ENCODE data around the gene E2F4.

E2F4 gene

GRCh38 chr16:67211674-67212073 lies 19.7 kb downstream of the E2F4 start:
- no peak for TF ChIP-seq NFIC (IDR thresholded peaks at IDR 0.05)
- no peak for TF ChIP-seq USF1 (IDR thresholded peaks at IDR 0.05)
- TF ChIP-seq FOXM1 (IDR thresholded peaks at IDR 0.05; ENCODE audit: borderline replicate concordance, low read depth) = no peak
- no peak for TF ChIP-seq RAD21 (IDR thresholded peaks at IDR 0.05; ENCODE audit: low read depth)
- TF ChIP-seq EP300 (IDR thresholded peaks at IDR 0.05; ENCODE audit: borderline replicate concordance) = no peak
- TF ChIP-seq MAX (IDR thresholded peaks at IDR 0.05) = no peak
- TF ChIP-seq CEBPB (IDR thresholded peaks at IDR 0.05) = no peak

GRCh38 chr16:67212766-67213165 lies 20.8 kb downstream of the E2F4 start:
- TF ChIP-seq FOXM1 (IDR thresholded peaks at IDR 0.05; ENCODE audit: borderline replicate concordance, low read depth) (no peak), TEAD4 (IDR thresholded peaks at IDR 0.05) (no peak), MAX (IDR thresholded peaks at IDR 0.05) (no peak), TAF1 (IDR thresholded peaks at IDR 0.05; ENCODE audit: low read depth) (no peak), NFIC (IDR thresholded peaks at IDR 0.05) (no peak), EGR1 (IDR thresholded peaks at IDR 0.05) (no peak), EP300 (IDR thresholded peaks at IDR 0.05; ENCODE audit: borderline replicate concordance) (no peak), USF1 (IDR thresholded peaks at IDR 0.05) (no peak), TCF12 (IDR thresholded peaks at IDR 0.05; ENCODE audit: low read depth) (no peak), YY1 (IDR thresholded peaks at IDR 0.05; ENCODE audit: low read depth) (no peak), CREB1 (IDR thresholded peaks at IDR 0.05; ENCODE audit: low read depth) (no peak), ZBTB7A (IDR thresholded peaks at IDR 0.05; ENCODE audit: low read depth) (no peak), CEBPB (IDR thresholded peaks at IDR 0.05) (no peak), RAD21 (IDR thresholded peaks at IDR 0.05; ENCODE audit: low read depth) (no peak)
- TF ChIP-seq, protein P1, sequence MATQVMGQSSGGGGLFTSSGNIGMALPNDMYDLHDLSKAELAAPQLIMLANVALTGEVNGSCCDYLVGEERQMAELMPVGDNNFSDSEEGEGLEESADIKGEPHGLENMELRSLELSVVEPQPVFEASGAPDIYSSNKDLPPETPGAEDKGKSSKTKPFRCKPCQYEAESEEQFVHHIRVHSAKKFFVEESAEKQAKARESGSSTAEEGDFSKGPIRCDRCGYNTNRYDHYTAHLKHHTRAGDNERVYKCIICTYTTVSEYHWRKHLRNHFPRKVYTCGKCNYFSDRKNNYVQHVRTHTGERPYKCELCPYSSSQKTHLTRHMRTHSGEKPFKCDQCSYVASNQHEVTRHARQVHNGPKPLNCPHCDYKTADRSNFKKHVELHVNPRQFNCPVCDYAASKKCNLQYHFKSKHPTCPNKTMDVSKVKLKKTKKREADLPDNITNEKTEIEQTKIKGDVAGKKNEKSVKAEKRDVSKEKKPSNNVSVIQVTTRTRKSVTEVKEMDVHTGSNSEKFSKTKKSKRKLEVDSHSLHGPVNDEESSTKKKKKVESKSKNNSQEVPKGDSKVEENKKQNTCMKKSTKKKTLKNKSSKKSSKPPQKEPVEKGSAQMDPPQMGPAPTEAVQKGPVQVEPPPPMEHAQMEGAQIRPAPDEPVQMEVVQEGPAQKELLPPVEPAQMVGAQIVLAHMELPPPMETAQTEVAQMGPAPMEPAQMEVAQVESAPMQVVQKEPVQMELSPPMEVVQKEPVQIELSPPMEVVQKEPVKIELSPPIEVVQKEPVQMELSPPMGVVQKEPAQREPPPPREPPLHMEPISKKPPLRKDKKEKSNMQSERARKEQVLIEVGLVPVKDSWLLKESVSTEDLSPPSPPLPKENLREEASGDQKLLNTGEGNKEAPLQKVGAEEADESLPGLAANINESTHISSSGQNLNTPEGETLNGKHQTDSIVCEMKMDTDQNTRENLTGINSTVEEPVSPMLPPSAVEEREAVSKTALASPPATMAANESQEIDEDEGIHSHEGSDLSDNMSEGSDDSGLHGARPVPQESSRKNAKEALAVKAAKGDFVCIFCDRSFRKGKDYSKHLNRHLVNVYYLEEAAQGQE (IDR thresholded peaks at IDR 0.05; ENCODE audit: low read depth) = no peak

- TF ChIP-seq MAX (IDR thresholded peaks at IDR 0.05) (no peak), NFIC (IDR thresholded peaks at IDR 0.05) (no peak), EP300 (IDR thresholded peaks at IDR 0.05; ENCODE audit: borderline replicate concordance) (no peak), TEAD4 (IDR thresholded peaks at IDR 0.05) (no peak), USF1 (IDR thresholded peaks at IDR 0.05) (no peak), TAF1 (IDR thresholded peaks at IDR 0.05; ENCODE audit: low read depth) (no peak), TCF12 (IDR thresholded peaks at IDR 0.05; ENCODE audit: low read depth) (no peak), CREB1 (IDR thresholded peaks at IDR 0.05; ENCODE audit: low read depth) (no peak), EGR1 (IDR thresholded peaks at IDR 0.05) (no peak), YY1 (IDR thresholded peaks at IDR 0.05; ENCODE audit: low read depth) (no peak), CEBPB (IDR thresholded peaks at IDR 0.05) (no peak)
- TF ChIP-seq, protein P1 (IDR thresholded peaks at IDR 0.05; ENCODE audit: low read depth) = no peak
These were observed 21.5 kb downstream of the E2F4 start for GRCh38 chr16:67213197-67214019.

DNA sequence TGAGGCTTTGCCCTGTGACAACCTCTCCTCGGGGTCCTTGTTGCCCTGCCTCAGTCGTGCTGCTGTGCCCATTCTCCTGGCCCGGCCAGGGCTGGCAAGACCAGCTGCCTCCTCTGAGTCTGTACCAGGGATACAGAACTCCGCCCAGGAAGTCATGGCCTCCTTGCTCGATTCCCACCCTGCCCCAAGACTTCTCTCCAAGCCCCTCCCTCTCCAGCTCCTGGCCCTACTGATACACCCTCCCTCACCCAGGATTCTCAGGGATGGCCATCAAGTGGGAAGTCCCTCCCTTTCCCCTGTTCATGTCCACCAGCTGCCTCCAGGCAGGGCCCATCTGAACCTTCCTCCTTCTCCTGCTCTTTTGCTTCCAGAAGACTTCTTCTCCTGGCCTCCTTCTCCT lies 23.8 kb downstream of the E2F4 start:
- TF ChIP-seq EGR1 (IDR thresholded peaks at IDR 0.05) = no peak
- no peak for TF ChIP-seq TAF1 (IDR thresholded peaks at IDR 0.05; ENCODE audit: low read depth)
- TF ChIP-seq YY1 (IDR thresholded peaks at IDR 0.05; ENCODE audit: low read depth) = no peak
- TF ChIP-seq FOXM1 (IDR thresholded peaks at IDR 0.05; ENCODE audit: borderline replicate concordance, low read depth) = no peak
- TF ChIP-seq ZBTB7A (IDR thresholded peaks at IDR 0.05; ENCODE audit: low read depth) = no peak
- no peak for TF ChIP-seq EP300 (IDR thresholded peaks at IDR 0.05; ENCODE audit: borderline replicate concordance)
- no peak for TF ChIP-seq CEBPB (IDR thresholded peaks at IDR 0.05)
- no peak for TF ChIP-seq RAD21 (IDR thresholded peaks at IDR 0.05; ENCODE audit: low read depth)
- TF ChIP-seq MAX (IDR thresholded peaks at IDR 0.05) = no peak
- TF ChIP-seq, protein P1 (IDR thresholded peaks at IDR 0.05; ENCODE audit: low read depth) = no peak
- TF ChIP-seq NFIC (IDR thresholded peaks at IDR 0.05) = no peak
- no peak for TF ChIP-seq TCF12 (IDR thresholded peaks at IDR 0.05; ENCODE audit: low read depth)
- TF ChIP-seq USF1 (IDR thresholded peaks at IDR 0.05) = no peak
- TF ChIP-seq CREB1 (IDR thresholded peaks at IDR 0.05; ENCODE audit: low read depth) = no peak
- no peak for TF ChIP-seq TEAD4 (IDR thresholded peaks at IDR 0.05)

Data from Ishikawa (cell line).